ENCODE results near the gene GNA12. TPM values are rescaled to one million over a fixed set of nuclear protein-coding genes. Genes with fewer than 3 reads are reported as not detected.

GNA12 gene
- total RNA-seq, 2 donors from 2014 or later = 26.3 to 38.8 TPM

- H3K27me3 ChIP-seq = no peaks in the 10 kb centered on the region
- no peak overlapping the region for H3K4me3 ChIP-seq
- peaks cover 0 to 74% of the 10 kb centered on the region in 2 donors for H3K4me1 ChIP-seq
- no peaks in the 10 kb centered on the region for H3K9me3 ChIP-seq
- no peak for DNase-seq (ENCODE audit: low spot score)
- no peaks in the 10 kb centered on the region for H3K36me3 ChIP-seq
- peak overlapping the region; percentile 91 to 93 for H3K27ac ChIP-seq
- TF ChIP-seq CTCF (IDR thresholded peaks at IDR 0.05) = no peak
Measured at GRCh38 chr7:2761131-2761624, 82.9 kb downstream of the GNA12 start.

DNA sequence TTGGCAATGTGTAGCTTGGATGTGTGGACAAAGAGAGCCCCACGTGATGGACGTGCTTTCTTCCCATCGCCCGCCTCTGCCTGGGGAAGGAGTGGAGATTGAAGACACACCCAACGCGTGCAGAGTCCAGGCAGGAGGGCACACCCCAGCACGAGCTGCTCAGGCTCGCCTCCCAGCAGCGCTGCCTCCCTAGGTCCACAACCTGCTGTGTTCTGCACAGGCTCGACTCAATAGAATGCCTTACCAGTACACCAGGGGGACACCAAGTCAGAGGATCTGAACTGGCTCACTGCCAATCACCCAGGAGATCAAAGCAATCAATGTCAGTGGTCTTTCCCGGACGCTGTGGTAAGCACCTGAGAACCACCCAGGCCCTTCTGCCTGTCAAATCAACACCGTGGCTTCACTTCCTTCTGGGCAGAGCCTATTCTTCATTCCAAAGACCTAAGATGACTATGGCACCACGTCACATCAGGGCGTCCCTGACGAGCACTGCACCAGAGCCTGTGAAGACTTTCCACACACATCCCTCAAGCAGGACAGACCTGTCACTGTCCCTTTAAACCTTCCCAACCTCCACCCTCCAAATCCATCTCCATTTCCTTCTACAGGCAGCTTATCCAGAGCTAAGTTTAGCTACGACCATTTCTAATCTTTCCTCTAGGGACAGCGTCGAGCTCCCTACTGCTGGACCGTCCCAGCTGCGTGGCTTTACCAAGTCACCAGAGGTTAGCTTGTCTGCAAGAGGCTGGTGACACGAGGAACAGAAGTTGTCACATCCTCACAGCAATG, 83.8 kb downstream of the GNA12 start:
- peak in 1 of 2 donors; percentile 39 for TF ChIP-seq CTCF (IDR thresholded peaks at IDR 0.05)
- peak overlapping the region; percentile 91 to 93 for H3K27ac ChIP-seq
- H3K4me1 ChIP-seq = peaks cover 0 to 74% of the 10 kb centered on the region in 2 donors
- H3K36me3 ChIP-seq = no peaks in the 10 kb centered on the region
- H3K4me3 ChIP-seq = no peak overlapping the region
- no peak for DNase-seq (ENCODE audit: low spot score)
- no peaks in the 10 kb centered on the region for H3K27me3 ChIP-seq
- H3K9me3 ChIP-seq = no peaks in the 10 kb centered on the region

DNA sequence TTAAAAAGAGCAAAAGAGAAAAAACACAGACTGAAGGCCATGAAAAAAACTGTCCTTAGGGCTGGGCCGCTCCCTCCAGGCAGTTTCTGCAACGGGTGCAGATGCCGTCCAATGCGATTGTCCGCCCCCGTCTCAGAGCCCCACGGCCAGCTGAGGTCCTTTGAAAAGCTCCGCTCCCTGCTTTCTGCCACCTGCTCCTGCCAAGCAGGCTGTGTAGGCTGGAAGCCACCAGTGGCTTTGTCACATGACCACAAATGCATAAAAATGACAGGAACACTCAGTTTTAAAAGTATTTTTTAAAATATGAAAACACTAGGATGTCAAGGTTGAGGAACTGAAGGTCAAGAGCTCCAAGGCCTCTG, 84.4 kb downstream of the GNA12 start:
- Histone ChIP-seq H3K9me3 (no peaks in the 10 kb centered on the region), H3K27me3 (no peaks in the 10 kb centered on the region), H3K4me1 (peaks cover 0 to 74% of the 10 kb centered on the region in 2 donors), H3K27ac (peak overlapping the region; percentile 91 to 93), H3K4me3 (no peak overlapping the region), H3K36me3 (no peaks in the 10 kb centered on the region)
- DNase-seq (ENCODE audit: low spot score) = no peak
- no peak for TF ChIP-seq CTCF (IDR thresholded peaks at IDR 0.05)

DNA sequence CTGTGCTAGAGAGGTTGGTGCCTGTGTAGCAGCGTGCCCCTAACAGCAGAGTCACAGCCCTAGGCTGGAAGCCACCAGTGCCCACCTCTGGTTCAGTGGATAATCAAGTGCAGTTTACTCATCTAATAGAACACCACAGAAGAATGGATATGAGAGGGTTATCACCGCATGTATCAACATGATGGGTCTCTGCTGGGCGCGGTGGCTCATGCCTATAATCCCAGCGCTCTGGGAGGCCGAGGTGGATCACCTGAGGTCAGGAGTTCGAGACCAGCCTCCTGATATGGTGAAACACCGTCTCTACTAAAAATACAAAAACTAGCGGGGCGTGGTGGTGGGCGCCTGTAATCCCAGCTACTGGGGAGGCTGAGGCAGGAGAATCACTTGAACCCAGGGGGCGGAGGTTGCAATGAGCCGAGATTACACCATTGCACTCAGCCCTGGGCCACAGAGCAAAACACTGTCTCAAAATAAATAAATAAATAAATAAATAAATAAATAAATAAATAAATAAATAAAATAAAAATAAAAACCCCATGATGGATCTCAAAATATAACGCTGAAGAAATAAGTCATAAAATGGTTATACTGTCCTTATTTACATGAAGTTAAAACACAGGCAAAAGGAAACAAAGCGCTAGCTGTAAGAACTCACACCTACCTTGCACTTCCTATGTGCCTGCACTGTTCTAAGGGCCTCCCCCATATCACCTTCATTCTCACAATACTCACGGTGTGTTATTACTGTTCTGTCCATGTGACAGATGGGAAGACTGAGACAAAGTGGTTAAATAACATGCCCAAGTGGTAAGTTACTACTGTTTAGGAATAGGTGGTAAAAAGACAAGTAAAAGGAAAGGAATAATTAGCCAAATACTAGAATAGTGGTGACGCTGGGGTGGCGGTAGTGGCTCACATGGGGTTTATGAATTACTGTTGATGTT, 85.2 kb downstream of the GNA12 start:
- Histone ChIP-seq H3K9me3 (no peaks in the 10 kb centered on the region), H3K4me1 (peaks cover 0 to 72% of the 10 kb centered on the region in 2 donors), H3K27ac (peak overlapping the region; percentile 91 to 93), H3K4me3 (no peak overlapping the region), H3K27me3 (no peaks in the 10 kb centered on the region), H3K36me3 (no peaks in the 10 kb centered on the region)
- DNase-seq (ENCODE audit: low spot score) = no peak
- no peak for TF ChIP-seq CTCF (IDR thresholded peaks at IDR 0.05)

DNA sequence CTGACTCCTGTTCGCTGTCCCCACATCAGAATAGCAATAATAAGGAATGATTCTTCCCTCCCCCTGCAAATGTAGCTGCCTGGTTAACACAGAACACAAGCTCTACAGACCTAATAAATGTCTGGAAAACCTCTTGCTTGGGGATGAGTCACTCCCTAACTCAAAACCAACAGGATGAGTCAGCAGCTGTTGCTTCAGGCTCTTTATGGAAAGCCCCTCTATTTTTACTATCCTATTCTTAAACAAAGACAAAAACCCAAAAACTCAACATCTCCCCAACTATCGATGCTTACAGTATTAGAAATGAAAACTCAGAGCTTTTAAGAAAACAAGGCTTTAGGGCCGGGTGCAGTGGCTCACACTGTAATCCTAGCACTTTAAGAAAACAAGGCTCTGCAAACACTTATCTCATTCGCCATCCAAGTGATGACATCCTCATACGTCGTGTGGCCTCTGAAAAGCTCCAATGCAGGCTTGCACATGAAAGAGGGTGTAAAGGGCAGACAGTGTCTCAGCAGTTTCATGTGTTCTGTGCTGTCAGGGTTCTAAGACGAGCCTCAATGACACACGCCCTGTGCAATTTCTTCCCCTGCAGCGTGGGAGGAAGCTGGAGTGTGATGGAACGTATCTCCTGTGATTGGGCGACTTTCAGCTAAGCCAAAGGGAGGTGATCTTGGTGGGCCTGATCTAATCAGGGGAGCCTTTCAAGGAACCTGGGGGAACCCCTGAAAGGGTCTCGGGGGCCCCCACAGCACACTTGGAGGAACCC, 86.0 kb downstream of the GNA12 start:
- H3K36me3 ChIP-seq = no peaks in the 10 kb centered on the region
- H3K9me3 ChIP-seq = no peaks in the 10 kb centered on the region
- no peak overlapping the region for H3K4me3 ChIP-seq
- H3K27ac ChIP-seq = peak overlapping the region; percentile 87 to 93
- H3K4me1 ChIP-seq = peaks cover 0 to 63% of the 10 kb centered on the region in 2 donors
- DNase-seq (ENCODE audit: low spot score) = peak; percentile 83
- TF ChIP-seq CTCF (IDR thresholded peaks at IDR 0.05) = no peak
- no peaks in the 10 kb centered on the region for H3K27me3 ChIP-seq

Data from right atrium auricular region (tissue), 2 donors.